Measurements from ENCODE around the gene BNC2.

DNA sequence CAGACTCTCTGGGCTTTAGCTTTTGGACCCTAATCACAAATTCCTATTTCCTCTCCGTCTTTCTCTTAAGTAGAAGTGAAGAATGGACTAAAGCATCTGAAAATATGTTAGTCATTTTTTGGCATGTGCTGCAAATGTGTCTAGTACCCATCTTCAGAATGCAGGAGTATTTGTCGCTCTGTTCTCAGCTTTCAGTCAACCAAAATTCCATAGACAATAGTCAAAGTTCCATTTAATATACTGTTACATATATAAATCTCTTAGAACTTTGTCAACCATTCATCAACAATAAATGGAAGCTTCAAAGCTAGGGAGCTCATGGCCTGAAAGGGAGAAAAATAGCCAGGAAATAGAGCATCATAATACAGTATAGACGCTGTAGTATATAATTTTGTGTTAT is 509.4 kb downstream of the BNC2 start:
- TF ChIP-seq, protein P1, sequence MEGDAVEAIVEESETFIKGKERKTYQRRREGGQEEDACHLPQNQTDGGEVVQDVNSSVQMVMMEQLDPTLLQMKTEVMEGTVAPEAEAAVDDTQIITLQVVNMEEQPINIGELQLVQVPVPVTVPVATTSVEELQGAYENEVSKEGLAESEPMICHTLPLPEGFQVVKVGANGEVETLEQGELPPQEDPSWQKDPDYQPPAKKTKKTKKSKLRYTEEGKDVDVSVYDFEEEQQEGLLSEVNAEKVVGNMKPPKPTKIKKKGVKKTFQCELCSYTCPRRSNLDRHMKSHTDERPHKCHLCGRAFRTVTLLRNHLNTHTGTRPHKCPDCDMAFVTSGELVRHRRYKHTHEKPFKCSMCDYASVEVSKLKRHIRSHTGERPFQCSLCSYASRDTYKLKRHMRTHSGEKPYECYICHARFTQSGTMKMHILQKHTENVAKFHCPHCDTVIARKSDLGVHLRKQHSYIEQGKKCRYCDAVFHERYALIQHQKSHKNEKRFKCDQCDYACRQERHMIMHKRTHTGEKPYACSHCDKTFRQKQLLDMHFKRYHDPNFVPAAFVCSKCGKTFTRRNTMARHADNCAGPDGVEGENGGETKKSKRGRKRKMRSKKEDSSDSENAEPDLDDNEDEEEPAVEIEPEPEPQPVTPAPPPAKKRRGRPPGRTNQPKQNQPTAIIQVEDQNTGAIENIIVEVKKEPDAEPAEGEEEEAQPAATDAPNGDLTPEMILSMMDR (IDR thresholded peaks at IDR 0.05; ENCODE audit: insufficient read depth, low read depth, low read length): no peak
- no peak for TF ChIP-seq EZH2 (IDR thresholded peaks at IDR 0.05; ENCODE audit: insufficient read depth, low read length)

Data from astrocyte (in vitro differentiated cells and primary cell).